ENCODE results near the gene SLC30A3.

SLC30A3 gene

GRCh38 chr2:27255660-27256059 is 7.2 kb downstream of the SLC30A3 start:
- no peak for DNase-seq

GRCh38 chr2:27255187-27255586 is 7.7 kb downstream of the SLC30A3 start:
- DNase-seq: no peak

GRCh38 chr2:27251766-27252165 is 11.1 kb downstream of the SLC30A3 start:
- DNase-seq: no peak

- no peak for DNase-seq
Measured at GRCh38 chr2:27250652-27251379, 12.0 kb downstream of the SLC30A3 start.

- DNase-seq: peak; percentile 9
Measured at GRCh38 chr2:27249891-27250651, 12.8 kb downstream of the SLC30A3 start.

- DNase-seq: no peak
Measured at GRCh38 chr2:27249159-27249890, 13.5 kb downstream of the SLC30A3 start.

GRCh38 chr2:27247893-27248292 is 15.0 kb downstream of the SLC30A3 start:
- no peak for DNase-seq

GRCh38 chr2:27245626-27246025 is 17.2 kb downstream of the SLC30A3 start:
- DNase-seq: no peak

GRCh38 chr2:27245116-27245515 is 17.7 kb downstream of the SLC30A3 start:
- no peak for DNase-seq

- DNase-seq: no peak
Measured at GRCh38 chr2:27243391-27244130, 19.3 kb downstream of the SLC30A3 start.

GRCh38 chr2:27242614-27242951 is 20.3 kb downstream of the SLC30A3 start:
- DNase-seq: no peak

GRCh38 chr2:27241761-27242613 is 20.9 kb downstream of the SLC30A3 start:
- DNase-seq: no peak

GRCh38 chr2:27240406-27240805 is 22.4 kb downstream of the SLC30A3 start:
- no peak for DNase-seq

- DNase-seq: no peak
Measured at GRCh38 chr2:27238976-27239375, 23.9 kb downstream of the SLC30A3 start.

GRCh38 chr2:27237341-27237945 is 25.4 kb downstream of the SLC30A3 start:
- no peak for DNase-seq

GRCh38 chr2:27236626-27237025 is 26.2 kb downstream of the SLC30A3 start:
- DNase-seq: no peak

- DNase-seq: no peak
Measured at GRCh38 chr2:27236136-27236535, 26.7 kb downstream of the SLC30A3 start.

- no peak for DNase-seq
Measured at GRCh38 chr2:27233341-27233740, 29.5 kb downstream of the SLC30A3 start.

- no peak for DNase-seq
Measured at GRCh38 chr2:27231921-27232320, 30.9 kb downstream of the SLC30A3 start.

- no peak for DNase-seq
Measured at GRCh38 chr2:27227501-27227900, 35.3 kb downstream of the SLC30A3 start.

- DNase-seq: no peak
Measured at GRCh38 chr2:27225526-27225925, 37.3 kb downstream of the SLC30A3 start.

- no peak for DNase-seq
Measured at GRCh38 chr2:27223416-27223815, 39.4 kb downstream of the SLC30A3 start.

Data from NCI-H510A (cell line).